Stimulated activated naive CD4-positive, alpha-beta T cell (primary cell): Measurements from ENCODE around the gene ITPK1.

Experiments
- DNase-seq, 6 experiments: peaks; one replicate each; lab custom pipeline; 2025; lab: John Stamatoyannopoulos, UW

The ITPK1 gene

GRCh38 chr14:92951261-92951660, 164.5 kb downstream of the ITPK1 start:
- DNase-seq: no peak

GRCh38 chr14:92950773-92951172, 165.0 kb downstream of the ITPK1 start:
- DNase-seq: no peak

- DNase-seq: no peak
Observed at GRCh38 chr14:92950193-92950540, 165.6 kb downstream of the ITPK1 start.

GRCh38 chr14:92949496-92950192, 166.1 kb downstream of the ITPK1 start:
- no peak for DNase-seq

- DNase-seq: no peak
Observed at GRCh38 chr14:92948647-92949046, 167.1 kb downstream of the ITPK1 start.

- DNase-seq: no peak
Observed at GRCh38 chr14:92946847-92947545, 168.7 kb downstream of the ITPK1 start.

GRCh38 chr14:92945959-92946846, 169.5 kb downstream of the ITPK1 start:
- no peak for DNase-seq

GRCh38 chr14:92945544-92945943, 170.2 kb downstream of the ITPK1 start:
- no peak for DNase-seq

GRCh38 chr14:92944976-92945375, 170.7 kb downstream of the ITPK1 start:
- no peak for DNase-seq

- no peak for DNase-seq
Observed at GRCh38 chr14:92943855-92944570, 171.7 kb downstream of the ITPK1 start.

GRCh38 chr14:92942976-92943710, 172.6 kb downstream of the ITPK1 start:
- no peak for DNase-seq

- DNase-seq: no peak
Observed at GRCh38 chr14:92942576-92942975, 173.1 kb downstream of the ITPK1 start.

- DNase-seq: no peak
Observed at GRCh38 chr14:92942136-92942535, 173.6 kb downstream of the ITPK1 start.

- DNase-seq: no peak
Observed at GRCh38 chr14:92941531-92941930, 174.2 kb downstream of the ITPK1 start.

- DNase-seq: no peak
Observed at GRCh38 chr14:92940543-92940942, 175.2 kb downstream of the ITPK1 start.

- DNase-seq: no peak
Observed at GRCh38 chr14:92939699-92940098, 176.0 kb downstream of the ITPK1 start.

- no peak for DNase-seq
Observed at GRCh38 chr14:92938890-92939671, 176.6 kb downstream of the ITPK1 start.

- no peak for DNase-seq
Observed at GRCh38 chr14:92938235-92938875, 177.4 kb downstream of the ITPK1 start.

GRCh38 chr14:92937051-92937937, 178.4 kb downstream of the ITPK1 start:
- DNase-seq: no peak
